Inflammatory macrophage treated with lipopolysaccharide for 4 hours (primary cell): ENCODE results near the gene USH2A.

Experiments
- DNase-seq: peaks from one replicate; pipeline ENCODE4 v3.0.0-alpha.2; 2020

The USH2A gene

GRCh38 chr1:215895893-215896292 lies 527.4 kb downstream of the USH2A start:
- DNase-seq = no peak

GRCh38 chr1:215895276-215895675 lies 528.0 kb downstream of the USH2A start:
- peak; percentile 0 for DNase-seq

- DNase-seq = no peak
These were observed 528.6 kb downstream of the USH2A start for GRCh38 chr1:215894617-215895016.

GRCh38 chr1:215891266-215892057 lies 531.8 kb downstream of the USH2A start:
- no peak for DNase-seq

- DNase-seq = no peak
These were observed 532.8 kb downstream of the USH2A start for GRCh38 chr1:215890438-215890837.

- DNase-seq = no peak
These were observed 533.4 kb downstream of the USH2A start for GRCh38 chr1:215889871-215890270.

- DNase-seq = no peak
These were observed 535.1 kb downstream of the USH2A start for GRCh38 chr1:215888159-215888558.

- no peak for DNase-seq
These were observed 535.6 kb downstream of the USH2A start for GRCh38 chr1:215887627-215888026.

- DNase-seq = no peak
These were observed 540.2 kb downstream of the USH2A start for GRCh38 chr1:215883004-215883403.

- no peak for DNase-seq
These were observed 544.4 kb downstream of the USH2A start for GRCh38 chr1:215878843-215879242.

GRCh38 chr1:215878128-215878527 lies 545.1 kb downstream of the USH2A start:
- no peak for DNase-seq

- DNase-seq = no peak
These were observed 545.7 kb downstream of the USH2A start for GRCh38 chr1:215877452-215877951.

- no peak for DNase-seq
These were observed 547.5 kb downstream of the USH2A start for GRCh38 chr1:215875712-215876111.

GRCh38 chr1:215875236-215875635 lies 548.0 kb downstream of the USH2A start:
- DNase-seq = no peak

- no peak for DNase-seq
These were observed 550.6 kb downstream of the USH2A start for GRCh38 chr1:215872658-215873057.

GRCh38 chr1:215868500-215868899 lies 554.7 kb downstream of the USH2A start:
- no peak for DNase-seq

GRCh38 chr1:215865060-215865459 lies 558.2 kb downstream of the USH2A start:
- no peak for DNase-seq

- no peak for DNase-seq
These were observed 559.5 kb downstream of the USH2A start for GRCh38 chr1:215863796-215864195.

- no peak for DNase-seq
These were observed 562.4 kb downstream of the USH2A start for GRCh38 chr1:215860833-215861232.

GRCh38 chr1:215857317-215857716 lies 565.9 kb downstream of the USH2A start:
- DNase-seq = no peak

- no peak for DNase-seq
These were observed 577.9 kb downstream of the USH2A start for GRCh38 chr1:215845234-215845891.

- no peak for DNase-seq
These were observed 578.5 kb downstream of the USH2A start for GRCh38 chr1:215844777-215845176.

- no peak for DNase-seq
These were observed 579.0 kb downstream of the USH2A start for GRCh38 chr1:215844266-215844665.

GRCh38 chr1:215842905-215843304 lies 580.3 kb downstream of the USH2A start:
- DNase-seq = no peak
